ENCODE data around the gene OR13C5. TPM values are rescaled to one million over a fixed set of nuclear protein-coding genes. Genes with fewer than 3 reads are reported as not detected.
"Not testable (repeated sequence)": the region's sequence is repeated elsewhere in the genome, so short reads cannot be mapped to it uniquely, and the experiment has no call there.

OR13C5 gene
- not detected in 2 replicates for total RNA-seq (2014; rRNA removed; shearing (Covaris generic))

- not testable (repeated sequence) for DNase-seq (ENCODE audit: low spot score)
Measured at GRCh38 chr9:104599313-104599712, at the start of gene OR13C5. Gene OR13C5, minus strand, starts transcription at chr9:104599413. Its CDS starts 0 bp downstream, at chr9:104599413.

DNA sequence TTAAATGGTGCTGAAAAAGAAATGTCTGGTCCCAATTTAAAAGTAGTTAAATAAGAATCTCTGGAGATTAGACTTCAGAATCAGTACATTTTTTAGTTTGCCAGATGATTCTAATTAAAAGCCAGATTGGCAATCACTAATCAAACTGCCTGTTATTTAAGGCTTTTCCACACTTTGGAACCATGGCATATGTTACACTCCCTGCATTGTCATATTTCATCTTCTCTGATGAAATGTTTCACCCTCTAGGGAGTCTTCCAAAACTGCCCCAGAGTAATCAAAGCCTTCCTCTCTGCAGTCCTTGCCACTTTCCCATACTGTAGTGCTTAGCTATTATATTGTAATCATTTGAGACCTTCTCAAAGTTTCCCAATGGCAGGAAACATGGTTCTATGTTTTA, 36.2 kb upstream of the OR13C5 start:
- DNase-seq (ENCODE audit: low spot score) = no peak

- no peak for DNase-seq (ENCODE audit: low spot score)
Measured at GRCh38 chr9:104633976-104634520, 34.8 kb upstream of the OR13C5 start.

- not testable (repeated sequence) for DNase-seq (ENCODE audit: low spot score)
Measured at GRCh38 chr9:104625964-104626363, 26.8 kb upstream of the OR13C5 start.

GRCh38 chr9:104618104-104618503, 18.9 kb upstream of the OR13C5 start, which contains the start of gene OR13C9:
Gene OR13C9, minus strand, starts transcription at chr9:104618204. Its CDS starts 0 bp downstream, at chr9:104618204.
- DNase-seq (ENCODE audit: low spot score) = no peak

- no peak for DNase-seq (ENCODE audit: low spot score)
Measured at GRCh38 chr9:104617418-104617817, 18.2 kb upstream of the OR13C5 start.

- no peak for DNase-seq (ENCODE audit: low spot score)
Measured at GRCh38 chr9:104611213-104611612, 12.0 kb upstream of the OR13C5 start.

GRCh38 chr9:104608336-104608735, 9.1 kb upstream of the OR13C5 start:
- DNase-seq (ENCODE audit: low spot score) = peak; percentile 6

DNA sequence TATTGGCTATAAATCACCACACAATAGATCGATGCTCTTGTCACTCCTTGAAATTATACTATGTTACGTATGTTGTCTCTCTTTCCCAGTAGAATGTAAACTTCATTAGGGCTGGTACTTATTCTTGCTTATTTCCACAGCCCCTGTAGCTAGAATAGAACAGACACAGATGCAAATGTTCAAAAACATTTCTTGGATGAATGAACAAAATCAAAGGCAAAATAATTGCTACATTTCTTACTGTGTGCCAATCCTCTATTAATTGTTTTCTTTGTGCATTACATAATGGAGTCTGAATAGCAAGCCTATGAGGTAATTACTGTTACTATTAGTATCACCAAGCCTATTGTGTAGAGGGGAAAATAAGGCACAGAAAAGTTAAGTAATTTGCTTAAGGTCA, 6.9 kb upstream of the OR13C5 start:
- DNase-seq (ENCODE audit: low spot score) = no peak

DNA sequence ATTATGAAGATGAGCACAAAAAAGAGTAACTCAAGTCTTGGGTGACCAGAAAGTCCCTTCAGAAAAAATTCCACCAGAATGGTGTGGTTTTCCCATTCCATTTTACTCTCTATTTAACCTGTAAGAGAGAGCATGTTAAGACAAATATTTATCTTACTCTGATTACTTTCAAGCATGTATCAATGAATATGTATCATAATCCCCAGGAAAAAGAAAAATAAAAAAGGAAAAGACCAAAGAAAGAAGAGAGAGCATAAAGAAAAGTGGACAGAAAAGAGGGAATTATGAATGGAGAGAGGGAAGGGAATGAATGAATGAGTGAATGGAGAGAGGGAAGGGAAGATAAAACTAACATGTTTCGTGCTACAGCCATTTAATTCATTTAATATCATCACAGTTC, 6.3 kb upstream of the OR13C5 start, which contains the start of gene OR13C2:
Gene OR13C2, minus strand, starts transcription at position 101 of the 400 bp plus-strand sequence. Its CDS starts 0 bp downstream, at position 101.
- not testable (repeated sequence) for DNase-seq (ENCODE audit: low spot score)

GRCh38 chr9:104604801-104605200, 5.6 kb upstream of the OR13C5 start:
- DNase-seq (ENCODE audit: low spot score) = no peak

- not testable (repeated sequence) for DNase-seq (ENCODE audit: low spot score)
Measured at GRCh38 chr9:104598749-104599148, 464 bp downstream of the OR13C5 start.

DNA sequence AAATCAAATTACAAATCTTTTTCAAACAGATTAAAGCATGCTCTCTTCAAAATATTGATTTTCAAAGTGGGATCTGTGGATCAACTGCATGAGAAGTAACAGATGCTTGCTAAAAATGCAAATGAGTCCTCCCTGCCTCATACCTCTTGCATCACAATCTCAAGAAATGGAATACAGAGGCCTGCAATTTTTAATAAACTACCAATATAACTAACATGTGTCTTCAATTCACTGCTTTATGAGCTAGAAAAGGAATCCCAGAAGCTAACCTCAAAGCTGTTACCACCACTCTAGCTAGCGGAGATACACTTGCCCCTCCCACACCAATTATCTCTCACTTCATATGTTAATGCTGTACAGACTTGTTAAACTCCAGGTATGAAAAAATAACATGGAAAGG, 9.6 kb downstream of the OR13C5 start:
- DNase-seq (ENCODE audit: low spot score) = no peak

DNA sequence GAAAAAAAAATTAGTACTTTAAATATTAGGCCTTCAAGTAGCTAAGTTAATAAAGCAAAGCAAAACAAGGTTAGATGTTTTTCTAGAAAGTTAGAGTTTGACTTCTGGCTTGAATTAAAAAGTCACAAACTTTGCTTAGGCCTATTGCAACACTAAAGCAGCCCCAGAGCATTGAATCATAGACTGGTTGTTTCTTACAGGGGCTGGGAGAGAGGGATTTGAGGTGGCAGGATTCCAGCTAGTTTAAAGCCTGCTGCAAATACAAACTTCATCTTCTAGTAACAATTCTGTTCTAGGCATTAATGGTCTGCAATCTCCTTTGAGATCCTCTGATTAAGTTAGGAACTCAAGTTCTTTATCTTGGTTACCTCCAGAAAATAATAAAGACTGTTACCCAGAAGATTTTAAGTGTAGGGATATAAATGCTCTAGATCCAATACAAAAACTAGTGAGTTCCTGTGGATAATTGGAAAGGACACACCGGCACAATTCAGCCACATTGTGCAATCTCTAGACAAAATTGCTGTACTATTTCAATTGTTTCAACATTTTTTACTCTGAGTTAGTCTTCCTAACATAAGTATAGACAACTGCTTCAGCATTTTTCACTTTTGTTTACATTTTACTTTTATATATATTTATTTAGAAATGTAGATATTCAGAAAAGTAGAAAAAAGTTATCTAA, 12.6 kb downstream of the OR13C5 start:
- no peak for DNase-seq (ENCODE audit: low spot score)

DNA sequence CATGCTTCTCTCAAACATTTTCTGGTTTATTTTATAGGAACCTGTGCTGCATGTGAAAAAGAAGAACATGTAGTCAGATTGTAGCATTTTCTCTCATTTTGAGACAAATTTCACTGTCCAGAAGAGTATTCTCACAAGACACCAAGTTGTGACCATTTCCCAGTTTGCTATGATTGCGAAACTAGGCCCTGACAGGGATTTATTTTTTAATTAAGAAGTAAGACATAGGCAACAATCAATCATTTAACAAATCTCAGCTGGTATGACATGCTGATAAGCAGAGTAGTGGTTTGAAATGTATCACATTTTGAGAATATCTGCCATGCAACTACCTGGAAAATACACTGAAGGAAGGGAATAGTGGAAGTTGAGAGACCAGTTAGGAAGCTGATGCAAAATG, 18.7 kb downstream of the OR13C5 start:
- DNase-seq (ENCODE audit: low spot score) = no peak

- no peak for DNase-seq (ENCODE audit: low spot score)
Measured at GRCh38 chr9:104577263-104577662, 21.9 kb downstream of the OR13C5 start.

GRCh38 chr9:104575456-104575855, 23.8 kb downstream of the OR13C5 start:
- DNase-seq (ENCODE audit: low spot score) = no peak

DNA sequence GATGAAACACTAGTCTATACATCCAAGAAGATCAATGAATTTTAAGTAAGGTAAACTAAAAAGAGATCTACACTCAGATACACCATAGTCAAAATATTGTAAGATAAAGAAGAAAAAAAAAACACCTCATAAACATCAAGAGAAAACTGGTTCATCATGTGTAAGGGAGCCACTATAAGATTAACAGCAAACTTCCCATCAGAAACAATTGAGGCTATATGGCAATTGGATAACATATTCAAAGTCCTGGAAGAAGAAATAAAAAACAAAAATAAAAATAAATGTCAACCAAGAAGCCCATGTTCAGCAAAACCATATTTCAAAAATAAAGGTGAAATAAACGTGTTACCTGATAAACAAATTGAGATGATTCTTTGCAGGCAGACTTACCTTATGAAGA, 26.6 kb downstream of the OR13C5 start:
- DNase-seq (ENCODE audit: low spot score) = no peak

GRCh38 chr9:104568868-104569267, 30.3 kb downstream of the OR13C5 start, which contains the start of gene OR13C8:
Gene OR13C8, plus strand, starts transcription at chr9:104569168. Its CDS starts 0 bp downstream, at chr9:104569168.
- DNase-seq (ENCODE audit: low spot score) = no peak

- DNase-seq (ENCODE audit: low spot score) = no peak
Measured at GRCh38 chr9:104564358-104564757, 34.9 kb downstream of the OR13C5 start.

DNA sequence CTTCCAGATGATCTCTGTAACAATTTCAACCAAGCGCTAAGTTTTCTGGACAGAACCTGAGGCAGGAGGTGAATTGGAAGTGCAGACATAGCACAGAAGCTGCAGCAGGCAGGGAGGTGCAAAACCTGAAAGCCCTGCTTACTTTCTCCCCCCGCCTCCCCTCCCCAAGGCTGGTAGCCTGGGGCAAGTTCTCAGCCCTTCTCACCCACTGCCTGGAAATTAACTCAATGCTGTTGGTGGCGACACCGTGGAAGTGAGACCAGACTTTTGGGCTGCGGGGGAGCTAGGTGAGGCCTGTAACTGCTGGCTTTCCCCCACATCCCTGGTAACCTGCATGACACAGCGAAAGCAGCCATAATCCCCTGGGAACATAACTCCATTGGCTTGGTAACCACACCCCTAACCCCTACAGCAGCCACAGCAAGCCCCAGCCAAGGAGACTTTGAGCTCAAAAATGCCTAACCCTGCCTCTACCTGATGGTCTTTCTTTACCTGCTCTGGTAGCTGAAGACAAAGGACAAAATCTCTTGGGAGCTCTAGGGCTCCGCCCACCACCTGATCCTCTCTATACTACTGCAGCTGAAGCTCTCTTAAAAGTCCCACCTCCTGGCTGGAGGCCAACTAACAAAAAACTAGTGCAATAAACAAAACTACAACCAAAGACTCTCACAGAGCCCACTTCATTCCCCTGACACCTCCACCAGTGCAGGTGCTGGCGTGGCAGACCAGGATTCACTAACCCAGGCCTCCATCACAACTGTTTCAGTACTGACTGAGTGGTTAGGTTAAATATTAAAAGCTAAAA, 42.2 kb downstream of the OR13C5 start:
- DNase-seq (ENCODE audit: low spot score) = no peak

- DNase-seq (ENCODE audit: low spot score) = no peak
Measured at GRCh38 chr9:104555521-104555920, 43.7 kb downstream of the OR13C5 start.

All from A172 (cell line).